Esophagus squamous epithelium (tissue), 5 donors: ENCODE results near the gene PKD2L1. TPM values are rescaled to one million over a fixed set of nuclear protein-coding genes. Genes with fewer than 3 reads are reported as not detected.

Experiments
- DNase-seq: peaks from one replicate; lab custom pipeline; 2025; lab: John Stamatoyannopoulos, UW
- H3K27ac ChIP-seq, 4 donors: fragments of 200-600 bp; sonication (generic); one replicate each; pipeline ENCODE4 v1.5.1; 2016 to 2019; ENCODE audit warnings: mild to moderate bottlenecking in 1 of 4
- H3K27me3 ChIP-seq, 4 donors: fragments of 200-600 bp; sonication (generic); 1 replicate in 3 of 4; 2 replicates in 1 of 4; pipeline versions ENCODE4 v1.5.1 to v1.6.0; 2017 to 2021; ENCODE audit warnings: antibody characterized with exemption in 1 of 4
- H3K36me3 ChIP-seq, 3 donors: fragments of 200-600 bp; sonication (generic); one replicate each; pipeline ENCODE4 v1.5.1; 2016 to 2019
- H3K4me1 ChIP-seq, 3 donors: fragments of 200-600 bp; sonication (generic); one replicate each; pipeline ENCODE4 v1.5.1; 2017 to 2019
- H3K4me3 ChIP-seq, 4 donors: fragments of 200-600 bp; sonication (generic); 1 replicate in 3 of 4; 2 replicates in 1 of 4; pipeline ENCODE4 v1.5.1; 2016 to 2019; ENCODE audit warnings: mild to moderate bottlenecking in 2 of 4, moderate library complexity in 1 of 4
- H3K9me3 ChIP-seq, 3 donors: fragments of 200-600 bp; sonication (generic); one replicate each; pipeline ENCODE4 v1.5.1; 2016 to 2019
- POLR2A ChIP-seq, 4 donors: fragments of 450-650 bp; IDR thresholded peaks; one replicate each; pipeline ENCODE4 v1.6.1; 2017; ENCODE audit warnings: antibody characterized with exemption in 4 of 4, mild to moderate bottlenecking in 4 of 4, moderate library complexity in 3 of 4
- WGBS, 2 donors: methylation state at CpG; one replicate each; pipeline ENCODE4 v1.1.5; 2018; 5-methylcytosine and 5-hydroxymethylcytosine counted together
- intact Hi-C: fragments of 100-400 bp; cut with DNase I; formaldehyde crosslinking; loops from one replicate; pipeline ENCODE4 v1.15.0; 2022
- total RNA-seq, 4 donors: library from RNA; depleted of rRNA; stranded (reverse); fragments of >200 nt; gene quantifications; one replicate each; pipeline ENCODE4 v1.1.0, GENCODE V29; 2016
- TF ChIP-seq, protein P1 (sequence below), 6 experiments: fragments of 450-650 bp in 4 of 6; fragments of 200-600 bp in 2 of 6; sonication (generic) in 2 of 6; IDR thresholded peaks; one replicate each; pipeline ENCODE4 v1.5.1; 2016 to 2019; ENCODE audit warnings: antibody characterized with exemption in 6 of 6, mild to moderate bottlenecking in 4 of 6, moderate library complexity in 4 of 6
- donor health status: DM: yes; HTN: yes; CAD: no.

PKD2L1 gene
- total RNA-seq, 4 donors from 2014 or later = not detected

DNA sequence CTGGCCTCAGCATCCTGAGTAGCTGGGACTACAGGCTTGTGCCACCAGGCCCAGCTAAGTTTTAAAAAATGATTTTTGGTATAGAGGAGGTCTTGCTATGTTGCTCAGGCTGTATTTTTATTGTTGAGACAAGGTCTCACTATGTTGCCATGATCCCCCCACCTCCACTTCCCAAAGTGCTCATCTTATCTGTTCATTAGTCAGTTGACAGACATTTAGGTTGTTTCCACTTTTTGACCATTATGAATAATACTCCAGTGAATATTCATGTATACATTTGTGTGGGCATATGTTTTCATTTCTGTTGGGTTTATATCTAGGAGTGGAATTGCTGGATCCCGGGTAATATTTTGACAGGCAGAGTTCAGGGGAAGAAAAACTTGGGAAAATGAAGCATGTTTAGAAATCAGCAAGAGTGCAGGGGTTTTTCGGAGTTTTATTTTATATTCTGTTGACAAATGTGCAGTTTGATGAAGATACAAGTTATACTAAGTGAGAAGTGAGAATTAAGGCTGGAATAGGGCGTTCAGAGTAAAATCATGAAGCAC is 14.3 kb upstream of the PKD2L1 start:
- Histone ChIP-seq H3K4me3 (no peak overlapping the region), H3K36me3 (peaks cover 0 to 7% (median 0%) of the 10 kb centered on the region in 3 donors), H3K4me1 (peaks cover 0 to 37% (median 11%) of the 10 kb centered on the region in 3 donors), H3K9me3 (no peaks in the 10 kb centered on the region), H3K27me3 (peaks cover 0 to 6% (median 0%) of the 10 kb centered on the region in 4 donors), H3K27ac (no peak overlapping the region)
- no peak for DNase-seq
- TF ChIP-seq, protein P1, sequence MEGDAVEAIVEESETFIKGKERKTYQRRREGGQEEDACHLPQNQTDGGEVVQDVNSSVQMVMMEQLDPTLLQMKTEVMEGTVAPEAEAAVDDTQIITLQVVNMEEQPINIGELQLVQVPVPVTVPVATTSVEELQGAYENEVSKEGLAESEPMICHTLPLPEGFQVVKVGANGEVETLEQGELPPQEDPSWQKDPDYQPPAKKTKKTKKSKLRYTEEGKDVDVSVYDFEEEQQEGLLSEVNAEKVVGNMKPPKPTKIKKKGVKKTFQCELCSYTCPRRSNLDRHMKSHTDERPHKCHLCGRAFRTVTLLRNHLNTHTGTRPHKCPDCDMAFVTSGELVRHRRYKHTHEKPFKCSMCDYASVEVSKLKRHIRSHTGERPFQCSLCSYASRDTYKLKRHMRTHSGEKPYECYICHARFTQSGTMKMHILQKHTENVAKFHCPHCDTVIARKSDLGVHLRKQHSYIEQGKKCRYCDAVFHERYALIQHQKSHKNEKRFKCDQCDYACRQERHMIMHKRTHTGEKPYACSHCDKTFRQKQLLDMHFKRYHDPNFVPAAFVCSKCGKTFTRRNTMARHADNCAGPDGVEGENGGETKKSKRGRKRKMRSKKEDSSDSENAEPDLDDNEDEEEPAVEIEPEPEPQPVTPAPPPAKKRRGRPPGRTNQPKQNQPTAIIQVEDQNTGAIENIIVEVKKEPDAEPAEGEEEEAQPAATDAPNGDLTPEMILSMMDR (IDR thresholded peaks at IDR 0.05) = no peak
- no peak for TF ChIP-seq POLR2A (IDR thresholded peaks at IDR 0.05)
- 65 to 70% methylated on average over 3 of the region's 3 CpGs for WGBS, 2 donors
- intact Hi-C loops = no loop called here

DNA sequence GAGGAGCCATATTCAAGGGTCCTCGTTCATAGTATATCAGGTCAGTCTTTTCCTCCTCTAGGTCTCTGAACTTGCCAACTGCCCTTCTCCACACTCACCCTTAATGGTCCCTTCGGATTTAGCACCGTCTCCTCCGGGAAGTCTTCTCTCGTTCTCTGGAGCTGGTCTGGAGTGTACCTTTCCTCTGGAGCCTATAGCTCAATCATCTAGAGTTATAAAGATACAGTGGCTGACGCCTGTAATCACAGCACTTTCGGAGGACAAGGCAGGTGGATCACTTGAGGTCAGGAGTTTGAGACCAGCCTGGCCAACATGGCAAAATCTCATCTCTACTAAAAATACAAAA is 12.6 kb upstream of the PKD2L1 start:
- DNase-seq = no peak
- intact Hi-C loops = no loop called here
- Histone ChIP-seq H3K27ac (no peak overlapping the region), H3K9me3 (no peaks in the 10 kb centered on the region), H3K4me3 (no peak overlapping the region), H3K4me1 (peaks cover 0 to 27% (median 7%) of the 10 kb centered on the region in 3 donors), H3K36me3 (no peaks in the 10 kb centered on the region), H3K27me3 (peaks cover 0 to 6% (median 0%) of the 10 kb centered on the region in 4 donors)
- TF ChIP-seq, protein P1 (IDR thresholded peaks at IDR 0.05) = no peak
- no peak for TF ChIP-seq POLR2A (IDR thresholded peaks at IDR 0.05)
- 68 to 79% methylated on average over 7 of the region's 7 CpGs for WGBS, 2 donors

DNA sequence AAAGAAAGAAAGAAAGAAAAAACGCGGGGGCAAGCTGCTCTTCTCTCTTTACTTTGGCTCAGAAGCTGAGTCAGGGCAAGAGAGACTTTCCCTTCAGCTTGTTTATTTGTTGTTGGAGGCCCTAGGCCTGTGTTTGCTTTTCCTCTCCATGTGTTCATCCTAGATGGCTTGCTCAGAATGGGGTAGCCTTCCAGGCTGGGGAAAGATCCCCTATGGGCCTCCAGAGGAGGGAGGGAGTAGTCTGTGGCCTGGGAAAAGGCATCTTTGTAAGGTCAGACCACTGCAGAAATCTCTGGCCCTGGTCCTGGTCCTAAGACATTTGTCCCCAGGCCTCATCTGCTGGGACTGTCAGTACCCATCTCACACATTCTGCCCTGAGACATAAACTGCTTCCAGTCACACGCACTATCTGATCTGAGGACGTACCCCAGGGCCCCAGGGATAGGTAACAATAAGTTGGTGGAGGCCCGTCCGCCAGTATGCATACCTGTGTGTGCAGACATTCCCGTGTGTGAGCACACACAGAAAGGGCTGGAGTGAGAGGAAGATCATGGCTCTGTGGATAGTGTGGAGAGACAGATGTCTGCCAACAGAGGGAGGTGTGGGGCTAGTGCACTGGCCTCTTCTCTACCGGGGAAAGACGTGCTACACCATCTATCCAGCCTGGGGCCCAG is 12.1 kb upstream of the PKD2L1 start:
- peaks cover 0 to 6% (median 0%) of the 10 kb centered on the region in 4 donors for H3K27me3 ChIP-seq
- no peaks in the 10 kb centered on the region for H3K36me3 ChIP-seq
- no peak overlapping the region for H3K4me3 ChIP-seq
- peaks cover 0 to 22% (median 7%) of the 10 kb centered on the region in 3 donors for H3K4me1 ChIP-seq
- no peak for TF ChIP-seq POLR2A (IDR thresholded peaks at IDR 0.05)
- TF ChIP-seq, protein P1 (IDR thresholded peaks at IDR 0.05) = peak in 5 of 6 experiments; percentile 49 to 81 (median 67)
- no peaks in the 10 kb centered on the region for H3K9me3 ChIP-seq
- no peak overlapping the region for H3K27ac ChIP-seq
- 44 to 52% methylated on average over 4 to 8 of the region's 9 CpGs for WGBS, 2 donors
- intact Hi-C loops = no loop called here
- DNase-seq = no peak

DNA sequence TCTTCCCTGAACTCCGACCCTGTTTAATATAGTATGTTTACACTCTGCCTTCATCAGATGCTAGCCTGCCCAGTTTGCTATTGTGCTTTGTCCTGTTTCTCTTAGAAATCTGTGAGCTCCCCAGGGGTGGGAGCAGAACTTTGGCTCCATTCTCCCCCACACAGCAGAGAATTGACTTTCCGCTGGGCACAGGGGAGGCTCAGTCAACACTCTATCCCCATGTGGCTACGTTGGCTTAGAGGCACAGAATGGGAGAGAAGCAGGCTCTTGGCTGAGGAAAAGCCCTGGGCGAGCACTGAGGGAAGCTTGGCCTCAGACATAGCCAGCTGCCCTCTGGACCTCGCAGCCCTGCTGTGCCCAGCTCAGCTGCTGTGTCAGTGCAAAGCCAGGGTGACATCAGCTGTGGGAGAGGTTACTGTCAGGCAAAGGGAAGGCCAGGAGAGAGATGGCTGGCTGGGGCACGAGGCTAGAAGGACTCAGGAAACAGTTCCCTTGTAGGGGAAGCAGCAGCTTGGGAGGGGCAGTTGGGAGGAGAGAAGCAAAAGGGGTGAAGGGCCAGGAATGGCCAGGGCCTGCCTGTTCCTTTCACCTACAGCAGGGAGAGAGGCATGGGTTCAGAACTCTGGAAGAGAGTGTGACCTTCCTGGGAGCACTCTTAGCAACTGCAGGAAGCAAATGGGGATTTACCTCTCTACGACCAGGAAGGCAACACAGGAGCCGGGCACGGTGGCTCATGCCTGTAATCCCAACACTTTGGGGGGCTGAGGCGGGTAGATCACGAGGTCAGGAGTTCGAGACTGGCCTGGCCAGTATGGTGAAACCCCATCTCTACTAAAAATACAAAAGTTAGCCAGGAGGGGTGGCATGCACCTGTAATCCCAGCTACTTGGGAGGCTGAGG is 11.2 kb upstream of the PKD2L1 start:
- H3K9me3 ChIP-seq = no peaks in the 10 kb centered on the region
- intact Hi-C loops = no loop called here
- H3K27me3 ChIP-seq = peaks cover 0 to 3% (median 0%) of the 10 kb centered on the region in 4 donors
- peaks cover 0 to 13% (median 1%) of the 10 kb centered on the region in 3 donors for H3K4me1 ChIP-seq
- no peaks in the 10 kb centered on the region for H3K36me3 ChIP-seq
- TF ChIP-seq, protein P1 (IDR thresholded peaks at IDR 0.05) = no peak
- no peak for TF ChIP-seq POLR2A (IDR thresholded peaks at IDR 0.05)
- no peak overlapping the region for H3K4me3 ChIP-seq
- 72 to 78% methylated on average over 9 to 10 of the region's 12 CpGs for WGBS, 2 donors
- no peak for DNase-seq
- H3K27ac ChIP-seq = no peak overlapping the region
